Thymus (tissue), 11 donors: ENCODE measurements around the gene ATP1B3. TPM values are rescaled to one million over a fixed set of nuclear protein-coding genes. Genes with fewer than 3 reads are reported as not detected.
"Not testable (repeated sequence)": the region's sequence is repeated elsewhere in the genome, so short reads cannot be mapped to it uniquely, and the experiment has no call there.

Experiments
- DNase-seq, 9 donors: peaks; one replicate each; pipeline ENCODE4 v3.0.0-alpha.2; 2013; ENCODE audit warnings: low spot score in 9 of 9, low read depth in 6 of 9, missing footprints in 1 of 9
- H3K27ac ChIP-seq, 2 donors: one replicate each; pipeline ENCODE4 v1.5.1; 2013; ENCODE audit warnings: control low read depth in 1 of 2, low read depth in 1 of 2, low read length in 1 of 2, mild to moderate bottlenecking in 1 of 2, moderate library complexity in 1 of 2
- H3K27me3 ChIP-seq, 2 donors: one replicate each; pipeline ENCODE4 v1.5.1; 2013; ENCODE audit warnings: low read length in 1 of 2; ENCODE audit not compliant: control insufficient read depth in 2 of 2, insufficient read depth in 1 of 2
- H3K36me3 ChIP-seq, 2 donors: one replicate each; pipeline ENCODE4 v1.5.1; 2013; ENCODE audit warnings: low read length in 1 of 2, mild to moderate bottlenecking in 1 of 2, moderate library complexity in 1 of 2; ENCODE audit not compliant: control insufficient read depth in 2 of 2, insufficient read depth in 2 of 2
- H3K4me1 ChIP-seq, 2 donors: one replicate each; pipeline ENCODE4 v1.5.1; 2013; ENCODE audit warnings: low read length in 2 of 2; ENCODE audit not compliant: control insufficient read depth in 2 of 2, insufficient read depth in 2 of 2
- H3K4me3 ChIP-seq, 2 donors: one replicate each; pipeline ENCODE4 v1.5.1; 2013; ENCODE audit warnings: low read length in 2 of 2, control low read depth in 1 of 2, mild to moderate bottlenecking in 1 of 2
- H3K9me3 ChIP-seq, 2 donors: one replicate each; pipeline ENCODE4 v1.5.1; 2013; ENCODE audit warnings: low read length in 1 of 2, mild to moderate bottlenecking in 1 of 2; ENCODE audit not compliant: control insufficient read depth in 2 of 2, insufficient read depth in 1 of 2
- WGBS: extraction: QIAGEN DNeasy Blood & Tissue Kit; methylation state at CpG from one replicate; pipeline ENCODE4 v1.1.7; 2013; 5-methylcytosine and 5-hydroxymethylcytosine counted together
- polyA plus RNA-seq: library from polyadenylated mRNA; stranded (reverse); fragments of 200-250 nt; gene quantifications from one replicate; pipeline ENCODE4 v1.2.3, GENCODE V29; 2013
- total RNA-seq: library from RNA; stranded (reverse); fragments of 120-200 nt; gene quantifications from one replicate; pipeline ENCODE4 v1.2.4, GENCODE V29; 2013
- donor health status: healthy.

Gene ATP1B3
- total and polyA plus RNA-seq, 2 donors: 42.0 to 99.0 TPM

GRCh38 chr3:141888548-141888947, 12.1 kb downstream of the ATP1B3 start:
- not testable (repeated sequence) for H3K27ac ChIP-seq, H3K9me3 ChIP-seq, H3K4me1 ChIP-seq, DNase-seq, H3K27me3 ChIP-seq, H3K4me3 ChIP-seq
- H3K36me3 ChIP-seq: peaks cover 14 to 15% of the 10 kb centered on the region in 2 donors
- 100% methylated on average over 3 of the region's 3 CpGs for WGBS

DNA sequence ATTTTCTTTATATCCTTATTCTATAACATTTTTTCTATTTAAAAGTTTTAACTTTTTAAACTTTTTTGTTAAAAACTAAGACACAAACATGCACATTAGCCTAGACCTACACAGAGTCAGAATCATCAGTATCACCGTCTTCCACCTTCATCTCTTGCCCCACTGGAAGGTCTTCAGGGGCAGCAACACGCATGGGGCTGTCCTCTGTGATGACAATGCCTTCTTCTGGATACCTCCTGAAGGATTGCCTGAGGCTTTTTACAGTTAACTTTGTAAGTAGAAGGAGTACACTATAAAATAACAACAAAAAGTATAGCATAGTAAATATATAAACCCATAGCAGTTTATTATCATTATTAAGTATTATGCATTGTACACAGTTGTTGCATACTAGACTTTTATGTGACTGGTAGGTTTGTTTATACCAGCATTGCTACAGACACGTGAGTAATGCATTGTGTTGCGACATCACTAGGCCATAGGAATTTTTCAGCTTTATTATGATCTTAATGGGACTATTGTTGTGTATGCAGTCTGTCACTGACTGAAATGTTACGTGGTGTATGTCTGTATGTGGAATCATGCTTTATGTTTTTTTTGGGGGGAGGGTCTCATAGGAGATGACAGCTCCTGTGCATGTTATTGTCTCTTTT, 18.2 kb downstream of the ATP1B3 start:
- 97% methylated on average over 5 of the region's 5 CpGs for WGBS
- H3K4me3 ChIP-seq: no peak overlapping the region
- no peak for DNase-seq
- peaks cover 7 to 8% of the 10 kb centered on the region in 2 donors for H3K36me3 ChIP-seq
- H3K4me1 ChIP-seq: no peaks in the 10 kb centered on the region
- no peak overlapping the region for H3K27ac ChIP-seq
- H3K27me3 ChIP-seq: no peaks in the 10 kb centered on the region
- H3K9me3 ChIP-seq: peaks cover 0 to 5% of the 10 kb centered on the region in 2 donors

DNA sequence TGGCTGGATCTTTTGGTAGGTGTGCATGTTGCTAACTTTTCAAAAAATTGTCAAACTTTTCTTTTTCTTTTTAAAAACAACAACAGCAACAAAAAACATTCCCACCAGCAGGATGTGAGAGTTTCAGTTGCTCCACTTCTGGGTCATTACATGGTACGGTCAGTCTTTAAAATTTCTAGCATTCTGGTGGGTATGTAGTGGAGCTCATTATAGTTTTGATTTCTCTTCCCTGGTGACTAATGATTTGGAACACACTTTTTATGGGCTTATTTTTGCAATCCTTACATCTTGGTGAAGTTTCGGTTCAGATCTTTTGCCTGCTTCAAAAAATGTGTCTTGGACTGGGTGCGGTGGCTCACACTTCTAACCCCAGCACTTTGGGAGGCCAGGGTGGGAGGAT, 19.3 kb downstream of the ATP1B3 start:
- H3K4me3 ChIP-seq: no peak overlapping the region
- H3K27ac ChIP-seq: no peak overlapping the region
- peaks cover 0 to 16% of the 10 kb centered on the region in 2 donors for H3K9me3 ChIP-seq
- no peak for DNase-seq
- H3K36me3 ChIP-seq: peaks cover 11% of the 10 kb centered on the region in 2 donors
- 99% methylated on average over 3 of the region's 3 CpGs for WGBS
- H3K27me3 ChIP-seq: no peaks in the 10 kb centered on the region
- no peaks in the 10 kb centered on the region for H3K4me1 ChIP-seq

GRCh38 chr3:141898908-141899307, 22.5 kb downstream of the ATP1B3 start:
- Histone ChIP-seq H3K4me1 (no peaks in the 10 kb centered on the region), H3K36me3 (peaks cover 11 to 17% of the 10 kb centered on the region in 2 donors), H3K27me3 (no peaks in the 10 kb centered on the region), H3K27ac (no peak overlapping the region), H3K4me3 (no peak overlapping the region), H3K9me3 (peaks cover 0 to 16% of the 10 kb centered on the region in 2 donors)
- no peak for DNase-seq
- 100% methylated on average over 1 of the region's 1 CpG for WGBS

DNA sequence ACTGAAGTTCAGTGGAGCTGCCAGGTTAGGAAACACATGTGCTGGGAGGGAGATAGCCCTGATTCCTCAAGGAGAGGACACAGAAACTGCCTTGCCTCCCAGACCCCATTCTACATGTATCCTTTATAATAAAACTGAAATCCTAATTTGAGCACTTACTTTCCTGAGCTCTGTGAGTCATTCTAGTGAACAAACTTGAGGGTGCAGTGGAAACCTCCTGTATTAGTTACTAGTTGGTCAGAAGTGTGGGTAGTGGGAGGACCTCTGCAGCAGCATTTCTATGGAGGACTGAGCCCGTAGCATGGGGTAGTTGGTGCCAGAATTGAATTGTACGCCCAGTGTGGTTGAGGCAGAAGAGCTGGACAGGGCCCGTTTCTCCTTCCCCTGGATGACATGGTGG, 23.9 kb downstream of the ATP1B3 start:
- peaks cover 0 to 16% of the 10 kb centered on the region in 2 donors for H3K9me3 ChIP-seq

DNA sequence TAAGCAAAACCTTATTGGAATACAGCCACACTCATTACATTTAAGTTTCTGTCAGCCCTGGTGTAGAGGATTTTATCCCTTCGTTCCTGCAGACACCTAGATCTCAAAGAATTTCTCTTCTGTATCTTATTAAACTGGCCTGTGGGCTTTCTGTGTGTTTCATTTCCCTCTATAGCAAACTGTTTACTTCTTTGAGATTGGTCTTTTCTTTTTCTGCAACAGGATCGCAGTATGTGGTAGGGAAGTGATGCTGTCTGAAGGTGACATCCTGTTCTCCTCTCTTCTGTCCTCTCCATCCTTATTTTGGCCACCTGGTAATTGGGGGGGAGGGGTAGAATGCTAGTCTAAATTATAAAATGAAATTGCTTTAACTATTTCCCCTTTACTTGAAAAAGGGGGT, 25.5 kb downstream of the ATP1B3 start:
- H3K36me3 ChIP-seq: peaks cover 13 to 28% of the 10 kb centered on the region in 2 donors
- WGBS: 85% methylated on average over 2 of the region's 2 CpGs

More for the DNA sequence above, 23.9 kb downstream of the ATP1B3 start:
- no peak for DNase-seq
- Histone ChIP-seq H3K4me1 (no peaks in the 10 kb centered on the region), H3K27me3 (no peaks in the 10 kb centered on the region), H3K4me3 (no peak overlapping the region), H3K27ac (no peak overlapping the region), H3K36me3 (peaks cover 14 to 22% of the 10 kb centered on the region in 2 donors)
- WGBS: over 99% methylated on average over 3 of the region's 3 CpGs

DNA sequence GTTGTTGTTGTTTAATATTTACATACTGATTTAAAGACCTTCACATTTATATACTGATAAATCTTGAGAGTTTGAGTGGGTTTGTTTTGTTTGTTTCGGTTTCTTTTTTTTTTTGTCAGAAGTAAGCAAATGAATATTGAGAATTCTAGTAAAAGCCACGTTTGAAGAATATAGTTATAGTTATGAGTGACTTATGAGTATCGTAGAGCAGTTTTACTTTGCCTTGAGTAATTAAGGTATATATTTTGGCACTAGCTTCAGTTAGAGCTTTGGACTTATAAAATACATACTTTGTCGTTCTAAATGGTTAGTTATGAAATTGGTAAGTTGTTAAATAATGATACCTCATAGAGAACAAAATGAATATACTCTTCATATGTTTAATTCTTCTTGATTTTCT, 27.8 kb downstream of the ATP1B3 start:
- Histone ChIP-seq H3K27ac (no peak overlapping the region), H3K4me1 (no peaks in the 10 kb centered on the region), H3K9me3 (peaks cover 0 to 14% of the 10 kb centered on the region in 2 donors), H3K27me3 (no peaks in the 10 kb centered on the region), H3K36me3 (peaks cover 19 to 45% of the 10 kb centered on the region in 2 donors), H3K4me3 (no peak overlapping the region)
- DNase-seq: no peak
- 81% methylated on average over 4 of the region's 4 CpGs for WGBS

More for the DNA sequence above, 25.5 kb downstream of the ATP1B3 start:
- H3K27me3 ChIP-seq: no peaks in the 10 kb centered on the region
- H3K9me3 ChIP-seq: peaks cover 0 to 16% of the 10 kb centered on the region in 2 donors
- no peaks in the 10 kb centered on the region for H3K4me1 ChIP-seq
- DNase-seq: no peak
- H3K4me3 ChIP-seq: no peak overlapping the region
- no peak overlapping the region for H3K27ac ChIP-seq

DNA sequence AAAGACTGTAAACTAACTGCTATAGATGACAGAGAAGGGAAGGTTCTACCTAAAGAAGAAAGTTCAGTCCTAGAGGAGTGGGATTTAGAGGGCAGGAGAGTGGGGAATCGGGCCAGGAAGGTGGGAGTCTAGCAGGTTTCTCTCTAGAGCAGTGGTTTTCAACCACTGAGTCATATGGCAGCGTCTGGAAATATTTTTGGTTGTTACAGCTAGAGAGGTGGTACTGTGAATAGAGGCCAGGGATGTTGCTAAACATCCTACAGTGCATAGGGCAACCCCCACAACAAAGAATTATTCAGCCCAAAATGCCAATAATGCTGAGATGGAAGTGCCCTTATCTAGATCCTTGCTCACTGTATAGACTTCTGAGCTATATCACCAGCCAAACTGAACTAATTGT, 28.7 kb downstream of the ATP1B3 start:
- Histone ChIP-seq H3K27me3 (no peaks in the 10 kb centered on the region), H3K4me1 (no peaks in the 10 kb centered on the region), H3K4me3 (no peak overlapping the region), H3K36me3 (peaks cover 19 to 50% of the 10 kb centered on the region in 2 donors), H3K27ac (no peak overlapping the region), H3K9me3 (peaks cover 0 to 6% of the 10 kb centered on the region in 2 donors)
- 98% methylated on average over 2 of the region's 2 CpGs for WGBS
- no peak for DNase-seq

- Histone ChIP-seq H3K36me3 (peaks cover 33 to 72% of the 10 kb centered on the region in 2 donors), H3K4me1 (no peaks in the 10 kb centered on the region), H3K27me3 (no peaks in the 10 kb centered on the region)
These were observed 33.0 kb downstream of the ATP1B3 start for GRCh38 chr3:141909408-141909807.

More at GRCh38 chr3:141909408-141909807, 33.0 kb downstream of the ATP1B3 start:
- no peaks in the 10 kb centered on the region for H3K9me3 ChIP-seq
- H3K4me3 ChIP-seq: no peak overlapping the region
- no peak for DNase-seq
- H3K27ac ChIP-seq: no peak overlapping the region
